Aorta (tissue), 5 donors: ENCODE results near the gene OTUB2. TPM values are rescaled to one million over a fixed set of nuclear protein-coding genes. Genes with fewer than 3 reads are reported as not detected.
A peak's percentile ranks its signal among the peaks of the same experiment; 100 is the strongest.

Source experiments
- ATAC-seq: fragments of 200-7000 bp; cut with Tn5 transposase; one replicate; pipeline ENCODE4 v1.9.1; 2022; ENCODE audit warnings: moderate library complexity; ENCODE audit not compliant: low FRiP score
- DNase-seq, 2 donors: peaks; one replicate each; pipeline ENCODE4 v3.0.0-alpha.2; 2020
- H3K27ac ChIP-seq, 2 donors: one replicate each; pipeline ENCODE4 v1.5.1; 2013; ENCODE audit warnings: low read length in 2 of 2, mild to moderate bottlenecking in 2 of 2, moderate library complexity in 2 of 2, control low read depth in 1 of 2, inconsistent platforms in 1 of 2, low read depth in 1 of 2
- H3K27me3 ChIP-seq, 2 donors: one replicate each; pipeline ENCODE4 v1.6.1; 2013; ENCODE audit warnings: control low read depth in 1 of 2, low read length in 1 of 2, mild to moderate bottlenecking in 1 of 2, moderate library complexity in 1 of 2; ENCODE audit not compliant: insufficient read depth in 2 of 2, control insufficient read depth in 1 of 2
- H3K36me3 ChIP-seq, 2 donors: one replicate each; pipeline ENCODE4 v1.6.1; 2013; ENCODE audit warnings: control low read depth in 1 of 2, low read length in 1 of 2, mild to moderate bottlenecking in 1 of 2; ENCODE audit not compliant: insufficient read depth in 2 of 2, control insufficient read depth in 1 of 2
- H3K4me1 ChIP-seq, 2 donors: one replicate each; pipeline ENCODE4 v1.6.1; 2013; ENCODE audit warnings: low read length in 2 of 2, control low read depth in 1 of 2, mild to moderate bottlenecking in 1 of 2, moderate library complexity in 1 of 2; ENCODE audit not compliant: insufficient read depth in 2 of 2, control insufficient read depth in 1 of 2
- H3K4me3 ChIP-seq, 2 donors: one replicate each; pipeline ENCODE4 v1.5.1; 2013; ENCODE audit warnings: low read length in 2 of 2, control low read depth in 1 of 2, mild to moderate bottlenecking in 1 of 2
- H3K9me3 ChIP-seq: one replicate; pipeline ENCODE4 v1.6.1; 2013; ENCODE audit warnings: mild to moderate bottlenecking, low read length; ENCODE audit not compliant: control insufficient read depth
- WGBS, 2 donors: extraction: QIAGEN DNeasy Blood & Tissue Kit; methylation state at CpG; one replicate each; pipeline ENCODE4 v1.1.7; 2013; 5-methylcytosine and 5-hydroxymethylcytosine counted together
- intact Hi-C, 2 donors: fragments of 100-400 bp; cut with DNase I; formaldehyde crosslinking; loops; one replicate each; pipeline versions ENCODE4 v1.14.2 to v1.15.0; 2022
- polyA plus RNA-seq, 2 donors: library from polyadenylated mRNA; stranded (reverse); fragments of 200-250 nt; gene quantifications; one replicate each; pipeline ENCODE4 v1.2.3, GENCODE V29; 2013
- total RNA-seq, 2 donors: library from RNA; stranded (reverse); fragmentation: NEBNext Ultra II Directional; extraction: Animal tissue kit (Norgen Biotek cat#: 25700); gene quantifications; one replicate each; pipeline ENCODE4 v1.2.1, GENCODE V29; 2021
- donor health status: healthy with polysubstance abuse.
- donor health status: Bipolar disorder and iron deficiency.
- donor health status: DM: no; HTN: no; CAD: no.
- donor health status: DM: no; HTN: no; CAD: no.
- donor health status: DM: yes; HTN: yes; CAD: no.

OTUB2 gene
- total and polyA plus RNA-seq, 4 donors = 0.42 to 0.60 TPM; not detected in 2

GRCh38 chr14:94040247-94040646 is 14.1 kb downstream of the OTUB2 start:
- no peaks in the 10 kb centered on the region for H3K36me3 ChIP-seq
- no peak overlapping the region for H3K27ac ChIP-seq
- H3K27me3 ChIP-seq = no peaks in the 10 kb centered on the region
- no peaks in the 10 kb centered on the region for H3K9me3 ChIP-seq
- 88 to 89% methylated on average over 5 of the region's 5 CpGs for WGBS, 2 donors
- H3K4me1 ChIP-seq = no peaks in the 10 kb centered on the region
- DNase-seq = peak; percentile 3 to 62
- ATAC-seq = no peak
- intact Hi-C loops = no loop called here
- no peak overlapping the region for H3K4me3 ChIP-seq

- DNase-seq (peak in 1 of 2 donors; percentile 24), ATAC-seq (no peak)
- Histone ChIP-seq H3K27me3 (no peaks in the 10 kb centered on the region), H3K4me3 (no peak overlapping the region), H3K27ac (no peak overlapping the region), H3K9me3 (no peaks in the 10 kb centered on the region), H3K36me3 (no peaks in the 10 kb centered on the region), H3K4me1 (no peaks in the 10 kb centered on the region)
- intact Hi-C loops = no loop called here
- WGBS, 2 donors = 96 to 97% methylated on average over 13 of the region's 13 CpGs
Measured at GRCh38 chr14:94040796-94041195, 14.7 kb downstream of the OTUB2 start.

- Histone ChIP-seq H3K36me3 (peaks cover 0 to under 1% of the 10 kb centered on the region in 2 donors), H3K4me3 (no peak overlapping the region), H3K4me1 (no peaks in the 10 kb centered on the region), H3K27ac (no peak overlapping the region), H3K9me3 (no peaks in the 10 kb centered on the region), H3K27me3 (no peaks in the 10 kb centered on the region)
- WGBS, 2 donors = 41% methylated on average over 18 of the region's 18 CpGs
- intact Hi-C loops = no loop called here
- ATAC-seq (peak; percentile 47), DNase-seq (peak; percentile 57 to 75)
Measured at GRCh38 chr14:94041551-94042346, 15.6 kb downstream of the OTUB2 start.

GRCh38 chr14:94042433-94043091 is 16.4 kb downstream of the OTUB2 start:
- WGBS, 2 donors = 63 to 69% methylated on average over 12 of the region's 12 CpGs
- no peak for ATAC-seq
- Histone ChIP-seq H3K4me3 (no peak overlapping the region), H3K4me1 (no peaks in the 10 kb centered on the region), H3K36me3 (peaks cover 5 to 6% of the 10 kb centered on the region in 2 donors), H3K27ac (no peak overlapping the region), H3K9me3 (no peaks in the 10 kb centered on the region), H3K27me3 (no peaks in the 10 kb centered on the region)
- peak; percentile 35 to 64 for DNase-seq
- intact Hi-C loops = no loop called here

GRCh38 chr14:94043111-94043755 is 17.1 kb downstream of the OTUB2 start:
- Histone ChIP-seq H3K27me3 (no peaks in the 10 kb centered on the region), H3K36me3 (peaks cover 6% of the 10 kb centered on the region in 2 donors), H3K4me3 (no peak overlapping the region), H3K27ac (no peak overlapping the region), H3K4me1 (no peaks in the 10 kb centered on the region), H3K9me3 (no peaks in the 10 kb centered on the region)
- WGBS, 2 donors = 89% methylated on average over 13 of the region's 13 CpGs
- intact Hi-C loops = no loop called here
- DNase-seq (peak; percentile 32 to 74), ATAC-seq (no peak)

GRCh38 chr14:94043756-94044475 is 17.8 kb downstream of the OTUB2 start:
- no peaks in the 10 kb centered on the region for H3K27me3 ChIP-seq
- 90 to 91% methylated on average over 14 of the region's 14 CpGs for WGBS, 2 donors
- H3K9me3 ChIP-seq = no peaks in the 10 kb centered on the region
- H3K4me1 ChIP-seq = no peaks in the 10 kb centered on the region
- ATAC-seq (no peak), DNase-seq (peak; percentile 40 to 59)
- no peak overlapping the region for H3K27ac ChIP-seq
- H3K36me3 ChIP-seq = peaks cover 6 to 8% of the 10 kb centered on the region in 2 donors
- intact Hi-C loops = no loop called here
- no peak overlapping the region for H3K4me3 ChIP-seq

GRCh38 chr14:94044476-94045091 is 18.4 kb downstream of the OTUB2 start:
- H3K9me3 ChIP-seq = no peaks in the 10 kb centered on the region
- intact Hi-C loops = no loop called here
- no peaks in the 10 kb centered on the region for H3K27me3 ChIP-seq
- H3K4me3 ChIP-seq = no peak overlapping the region
- DNase-seq (peak; percentile 38 to 68), ATAC-seq (no peak)
- WGBS, 2 donors = 89 to 90% methylated on average over 20 of the region's 20 CpGs
- H3K36me3 ChIP-seq = peaks cover 6 to 12% of the 10 kb centered on the region in 2 donors
- H3K27ac ChIP-seq = no peak overlapping the region
- H3K4me1 ChIP-seq = no peaks in the 10 kb centered on the region

- Histone ChIP-seq H3K27ac (no peak overlapping the region), H3K36me3 (peaks cover 6 to 14% of the 10 kb centered on the region in 2 donors), H3K27me3 (no peaks in the 10 kb centered on the region), H3K4me3 (no peak overlapping the region), H3K9me3 (no peaks in the 10 kb centered on the region), H3K4me1 (no peaks in the 10 kb centered on the region)
- intact Hi-C loops = no loop called here
- no peak for ATAC-seq
- peak in 1 of 2 donors; percentile 17 for DNase-seq
- 90% methylated on average over 8 of the region's 8 CpGs for WGBS, 2 donors
Measured at GRCh38 chr14:94045101-94045500, 19.0 kb downstream of the OTUB2 start.
